Hepatocyte (in vitro differentiated cells): Measurements from ENCODE around the gene CYP4F12. TPM values are rescaled to one million over a fixed set of nuclear protein-coding genes. Genes with fewer than 3 reads are reported as not detected.

Source experiments
- DNase-seq: peaks from one replicate; pipeline ENCODE4 v3.0.0-alpha.2; 2016; ENCODE audit warnings: low spot score
- H2AFZ ChIP-seq: fragments of 200-600 bp; sonication (generic); 2 replicates; pipeline ENCODE4 v1.6.0; 2016; ENCODE audit warnings: antibody characterized with exemption, mild to moderate bottlenecking
- H3K27ac ChIP-seq: fragments of 200-600 bp; sonication (generic); 2 replicates; pipeline ENCODE4 v1.5.1; 2016; ENCODE audit warnings: mild to moderate bottlenecking
- H3K27me3 ChIP-seq: fragments of 200-600 bp; sonication (generic); 2 replicates; pipeline ENCODE4 v1.6.1; 2016
- H3K36me3 ChIP-seq: fragments of 200-600 bp; sonication (generic); replicated peaks from 2 replicates; pipeline ENCODE4 v1.5.1; 2016; ENCODE audit warnings: low read depth; ENCODE audit not compliant: insufficient read depth
- H3K4me1 ChIP-seq: fragments of 200-600 bp; sonication (generic); 2 replicates; pipeline ENCODE4 v1.5.1; 2016; ENCODE audit warnings: mild to moderate bottlenecking, moderate library complexity; ENCODE audit not compliant: insufficient read depth
- H3K4me2 ChIP-seq: fragments of 200-600 bp; sonication (generic); 2 replicates; pipeline ENCODE4 v1.6.0; 2016
- H3K4me3 ChIP-seq: fragments of 200-600 bp; sonication (generic); 2 replicates; pipeline ENCODE4 v1.5.1; 2016; ENCODE audit warnings: mild to moderate bottlenecking
- H3K79me2 ChIP-seq: fragments of 200-600 bp; sonication (generic); 2 replicates; pipeline ENCODE4 v1.6.0; 2017; ENCODE audit warnings: mild to moderate bottlenecking
- H3K9me2 ChIP-seq: fragments of 200-600 bp; sonication (generic); replicated peaks from 2 replicates; pipeline ENCODE4 v1.6.0; 2017; ENCODE audit warnings: mild to moderate bottlenecking; ENCODE audit not compliant: insufficient read depth
- H3K9me3 ChIP-seq: fragments of 200-600 bp; sonication (generic); 2 replicates; pipeline ENCODE4 v1.5.1; 2016; ENCODE audit warnings: low read depth, mild to moderate bottlenecking
- H4K20me1 ChIP-seq: fragments of 200-600 bp; sonication (generic); 2 replicates; pipeline ENCODE4 v1.6.0; 2016; ENCODE audit warnings: mild to moderate bottlenecking; ENCODE audit not compliant: insufficient read depth, poor library complexity, severe bottlenecking
- EZH2 ChIP-seq: fragments of 200-600 bp; sonication (generic); IDR thresholded peaks from 2 replicates; pipeline ENCODE4 v1.6.1; 2016; ENCODE audit warnings: antibody characterized with exemption, mild to moderate bottlenecking, borderline replicate concordance
- EZH2phosphoT487 ChIP-seq: fragments of 200-600 bp; sonication (generic); IDR thresholded peaks from one replicate; pipeline ENCODE4 v1.6.1; 2018; ENCODE audit warnings: antibody characterized with exemption, mild to moderate bottlenecking, low read depth, moderate library complexity; ENCODE audit not compliant: unreplicated experiment, severe bottlenecking
- WGBS: methylation state at CpG from one replicate; pipeline ENCODE4 v1.1.6; 2016; ENCODE audit warnings: low lambda C conversion rate; ENCODE audit errors: missing lambda C conversion rate; 5-methylcytosine and 5-hydroxymethylcytosine counted together
- polyA plus RNA-seq: library from polyadenylated mRNA; unstranded; fragments of >200 nt; fragmentation: Nextera tagmentation; extraction: Ambion mirVana; gene quantifications from 2 replicates; pipeline ENCODE4 v1.2.1, GENCODE V29; 2016
- total RNA-seq: library from RNA; depleted of rRNA; stranded (reverse); fragments of >200 nt; gene quantifications from 2 replicates; pipeline ENCODE4 v1.2.3, GENCODE V29; 2014
- TF ChIP-seq, protein P1 (sequence below): fragments of 200-600 bp; sonication (generic); IDR thresholded peaks from 2 replicates; pipeline ENCODE4 v1.5.1; 2016; ENCODE audit warnings: antibody characterized with exemption, mild to moderate bottlenecking; ENCODE audit not compliant: poor library complexity

CYP4F12 gene
- total and polyA plus RNA-seq, 2 experiments from 2014 or later, result 3.1 to 3.8 TPM

DNA sequence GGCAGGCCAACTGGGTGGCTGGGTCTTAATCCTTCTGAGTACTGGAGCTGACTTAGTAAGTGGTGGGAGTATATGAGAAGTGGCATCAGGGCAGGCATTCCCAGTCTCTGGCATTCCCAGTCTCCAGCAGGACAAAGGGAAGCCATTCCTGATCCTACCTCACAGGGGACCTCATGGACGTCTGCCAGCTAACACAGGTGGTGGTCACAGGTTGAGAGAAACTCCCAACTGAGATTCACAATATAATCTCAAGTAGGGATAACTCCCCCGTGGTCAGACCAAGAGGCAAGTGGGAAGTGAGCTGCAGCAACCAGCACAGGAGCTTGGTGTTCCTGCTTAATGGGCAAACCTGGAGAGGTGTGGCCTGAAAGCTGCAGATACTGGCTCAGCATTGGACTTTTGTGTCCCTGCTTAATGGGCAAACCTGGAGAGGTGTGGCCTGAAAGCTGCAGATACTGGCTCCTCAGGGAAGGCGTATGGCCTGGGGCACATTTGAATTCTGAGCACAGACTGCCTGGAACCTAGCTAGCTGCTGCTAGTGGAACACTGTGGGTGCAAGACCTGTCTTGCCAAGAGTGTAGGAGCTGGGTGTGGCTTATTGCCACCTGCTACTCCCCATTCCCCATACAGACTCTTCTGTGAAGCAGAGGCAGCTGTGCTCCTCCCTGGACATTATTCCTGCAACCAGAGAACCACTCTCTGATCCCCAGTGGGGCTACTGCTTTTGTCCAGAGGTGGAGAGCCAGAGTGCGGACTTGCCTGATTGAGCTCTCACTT, 29.1 kb downstream of the CYP4F12 start:
- no peak overlapping the region for H2AFZ ChIP-seq

GRCh38 chr19:15702534-15702930, 29.6 kb downstream of the CYP4F12 start:
- no peak for DNase-seq
- no peaks in the 10 kb centered on the region for H3K9me3 ChIP-seq

More for the DNA sequence above, 29.1 kb downstream of the CYP4F12 start:
- Histone ChIP-seq H3K4me3 (no peak overlapping the region), H4K20me1 (no peaks in the 10 kb centered on the region), H3K4me2 (no peak overlapping the region), H3K79me2 (no peaks in the 10 kb centered on the region), H3K27ac (no peak overlapping the region), H3K27me3 (no peaks in the 10 kb centered on the region), H3K4me1 (no peaks in the 10 kb centered on the region), H3K9me3 (no peaks in the 10 kb centered on the region), H3K36me3 (no peaks in the 10 kb centered on the region), H3K9me2 (no peaks in the 10 kb centered on the region)
- no peak for DNase-seq
- TF ChIP-seq EZH2phosphoT487 (no peak), EZH2 (no peak)
- TF ChIP-seq, protein P1, sequence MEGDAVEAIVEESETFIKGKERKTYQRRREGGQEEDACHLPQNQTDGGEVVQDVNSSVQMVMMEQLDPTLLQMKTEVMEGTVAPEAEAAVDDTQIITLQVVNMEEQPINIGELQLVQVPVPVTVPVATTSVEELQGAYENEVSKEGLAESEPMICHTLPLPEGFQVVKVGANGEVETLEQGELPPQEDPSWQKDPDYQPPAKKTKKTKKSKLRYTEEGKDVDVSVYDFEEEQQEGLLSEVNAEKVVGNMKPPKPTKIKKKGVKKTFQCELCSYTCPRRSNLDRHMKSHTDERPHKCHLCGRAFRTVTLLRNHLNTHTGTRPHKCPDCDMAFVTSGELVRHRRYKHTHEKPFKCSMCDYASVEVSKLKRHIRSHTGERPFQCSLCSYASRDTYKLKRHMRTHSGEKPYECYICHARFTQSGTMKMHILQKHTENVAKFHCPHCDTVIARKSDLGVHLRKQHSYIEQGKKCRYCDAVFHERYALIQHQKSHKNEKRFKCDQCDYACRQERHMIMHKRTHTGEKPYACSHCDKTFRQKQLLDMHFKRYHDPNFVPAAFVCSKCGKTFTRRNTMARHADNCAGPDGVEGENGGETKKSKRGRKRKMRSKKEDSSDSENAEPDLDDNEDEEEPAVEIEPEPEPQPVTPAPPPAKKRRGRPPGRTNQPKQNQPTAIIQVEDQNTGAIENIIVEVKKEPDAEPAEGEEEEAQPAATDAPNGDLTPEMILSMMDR, result no peak
- 50% methylated on average over 4 of the region's 4 CpGs for WGBS

GRCh38 chr19:15714638-15715037, 41.8 kb downstream of the CYP4F12 start:
- H3K4me3 ChIP-seq, result no peak overlapping the region
- H2AFZ ChIP-seq, result no peak overlapping the region
- H3K27me3 ChIP-seq, result no peaks in the 10 kb centered on the region
- H3K36me3 ChIP-seq, result no peaks in the 10 kb centered on the region
- no peak for TF ChIP-seq EZH2
- TF ChIP-seq EZH2phosphoT487, result no peak
- TF ChIP-seq, protein P1, result no peak
- no peaks in the 10 kb centered on the region for H4K20me1 ChIP-seq
- 45% methylated on average over 3 of the region's 3 CpGs for WGBS
- no peak overlapping the region for H3K27ac ChIP-seq
- no peaks in the 10 kb centered on the region for H3K9me2 ChIP-seq
- H3K79me2 ChIP-seq, result no peaks in the 10 kb centered on the region
- H3K9me3 ChIP-seq, result no peaks in the 10 kb centered on the region
- H3K4me2 ChIP-seq, result no peak overlapping the region
- no peak for DNase-seq
- no peaks in the 10 kb centered on the region for H3K4me1 ChIP-seq

More at GRCh38 chr19:15702534-15702930, 29.6 kb downstream of the CYP4F12 start:
- Histone ChIP-seq H3K4me1 (no peaks in the 10 kb centered on the region), H3K9me2 (no peaks in the 10 kb centered on the region), H3K4me3 (no peak overlapping the region), H3K79me2 (no peaks in the 10 kb centered on the region), H4K20me1 (no peaks in the 10 kb centered on the region), H2AFZ (no peak overlapping the region), H3K36me3 (no peaks in the 10 kb centered on the region), H3K27ac (no peak overlapping the region), H3K27me3 (no peaks in the 10 kb centered on the region), H3K4me2 (no peak overlapping the region)
- TF ChIP-seq, protein P1, result no peak
- TF ChIP-seq EZH2 (no peak), EZH2phosphoT487 (no peak)
- WGBS, result 68% methylated on average over 7 of the region's 7 CpGs
